Stimulated activated CD4-positive, alpha-beta T cell treated with anti-CD3 and anti-CD28 coated beads, Interleukin-12 subunit alpha, Interleukin-12 subunit beta, amount 100 ng/mL, for 4 hours (primary cell): ENCODE results near the gene CHERP.
"Not testable (repeated sequence)": the region's sequence is repeated elsewhere in the genome, so short reads cannot be mapped to it uniquely, and the experiment has no call there.

Experiments used
- DNase-seq: peaks from one replicate; pipeline ENCODE4 v3.0.0-alpha.2; 2020

Gene CHERP

DNA sequence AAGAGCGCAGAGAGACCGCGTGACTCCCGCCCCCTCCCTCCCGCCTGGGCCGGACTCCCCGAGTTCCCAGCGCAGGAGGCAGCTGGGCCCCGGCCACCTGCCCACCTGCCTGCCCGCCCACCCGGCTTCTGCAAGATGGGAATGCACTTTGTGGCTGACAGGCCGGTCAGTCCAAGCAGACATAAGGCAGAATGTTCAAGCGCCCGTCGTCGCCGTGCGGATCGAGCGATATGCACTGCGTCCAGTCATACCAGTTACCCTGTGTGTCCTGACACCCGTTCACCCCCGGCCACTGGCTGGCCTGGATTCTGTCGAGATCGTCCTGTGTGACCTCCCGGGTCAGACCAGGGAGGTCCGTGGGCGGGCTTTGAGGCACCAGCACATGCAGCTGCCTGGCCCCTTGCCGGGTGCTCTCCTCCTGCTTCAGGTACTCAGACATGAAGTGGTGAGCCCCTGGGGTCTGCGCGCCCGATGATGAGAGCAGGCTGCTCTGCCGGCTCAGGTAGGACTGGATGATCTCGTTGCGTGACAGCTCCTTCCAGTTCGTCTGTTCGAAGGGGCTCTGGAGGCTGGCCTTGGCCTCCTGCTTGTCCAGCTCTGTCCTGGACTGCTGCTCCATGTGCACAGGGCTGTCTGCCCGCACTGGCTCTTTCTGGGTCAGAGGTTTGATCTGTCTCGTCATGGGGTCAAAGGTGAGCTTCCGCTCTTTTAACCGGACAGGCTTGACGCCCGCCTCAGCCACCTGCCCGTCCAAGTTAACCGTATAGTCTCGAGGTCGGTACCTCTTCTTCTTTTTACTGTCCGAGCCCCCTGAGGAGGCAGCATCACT, 33.8 kb upstream of the CHERP start:
- no peak for DNase-seq

DNA sequence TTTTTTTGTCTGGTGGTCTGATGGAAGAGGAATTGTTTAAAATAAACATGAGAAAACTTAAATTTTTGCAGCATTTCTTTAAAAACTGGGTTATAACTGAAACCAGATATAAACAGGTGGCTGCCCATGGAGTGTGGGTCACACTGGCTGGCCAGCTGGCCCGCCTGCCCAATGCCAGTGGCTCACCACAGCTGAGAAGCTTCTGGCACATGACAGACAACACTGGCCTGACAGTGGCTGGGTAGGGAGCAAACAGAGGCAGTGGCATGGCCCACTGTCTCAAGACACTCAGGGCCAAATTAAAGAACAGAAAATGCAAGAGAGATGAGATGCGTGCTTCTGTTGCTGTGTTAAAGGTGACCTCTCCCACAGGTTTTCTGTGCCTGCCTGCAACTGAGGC, 33.0 kb upstream of the CHERP start:
- DNase-seq, result no peak

GRCh38 chr19:16573925-16574324, 31.7 kb upstream of the CHERP start:
- DNase-seq, result no peak

DNA sequence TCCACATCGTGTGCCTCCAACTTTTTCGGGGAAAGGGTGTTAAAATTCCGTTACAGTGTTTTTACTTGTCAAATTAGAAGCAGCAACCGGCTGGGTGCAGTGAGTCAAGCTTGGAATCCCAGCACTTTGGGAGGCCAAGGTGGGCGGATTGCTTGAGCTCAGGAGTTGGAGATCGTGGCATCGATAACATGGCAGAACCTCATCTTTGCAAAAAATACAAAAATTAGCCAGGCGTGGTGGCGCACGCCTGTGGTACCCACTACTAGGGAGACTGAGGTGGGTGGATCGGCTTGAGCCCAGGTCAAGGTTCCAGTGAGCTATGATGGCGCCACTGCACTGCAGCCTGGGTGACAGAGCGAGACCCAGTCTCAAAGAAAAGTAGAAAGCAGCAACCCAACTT, 31.1 kb upstream of the CHERP start:
- no peak for DNase-seq

GRCh38 chr19:16572332-16573211, 30.3 kb upstream of the CHERP start, which contains the start of gene SLC35E1:
Gene SLC35E1 (minus strand): TSS chr19:16572415. CDS start chr19:16572364, 51 bp downstream.
- peak; percentile 89 for DNase-seq

GRCh38 chr19:16571822-16572331, 29.6 kb upstream of the CHERP start:
- DNase-seq, result no peak

DNA sequence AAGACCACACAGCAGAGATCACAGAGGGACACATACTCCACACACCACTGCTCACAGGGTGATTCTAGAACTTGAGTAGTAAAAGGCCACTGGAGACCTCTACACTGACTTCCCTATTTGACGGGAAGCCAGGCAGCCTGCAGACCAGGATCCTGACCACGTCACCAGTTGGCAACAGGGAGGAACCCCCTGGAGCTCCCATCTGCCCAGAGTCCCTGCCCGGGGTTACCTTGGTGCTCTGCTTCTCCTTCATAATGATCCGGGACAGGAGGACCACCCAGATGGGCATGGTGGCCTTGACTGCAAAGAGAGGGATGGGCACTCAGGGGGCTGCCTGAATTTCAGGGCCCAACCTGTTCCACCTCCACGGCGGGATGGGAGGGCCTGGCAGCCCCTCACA, 29.0 kb upstream of the CHERP start:
- no peak for DNase-seq

GRCh38 chr19:16569609-16570320, 27.5 kb upstream of the CHERP start:
- no peak for DNase-seq

DNA sequence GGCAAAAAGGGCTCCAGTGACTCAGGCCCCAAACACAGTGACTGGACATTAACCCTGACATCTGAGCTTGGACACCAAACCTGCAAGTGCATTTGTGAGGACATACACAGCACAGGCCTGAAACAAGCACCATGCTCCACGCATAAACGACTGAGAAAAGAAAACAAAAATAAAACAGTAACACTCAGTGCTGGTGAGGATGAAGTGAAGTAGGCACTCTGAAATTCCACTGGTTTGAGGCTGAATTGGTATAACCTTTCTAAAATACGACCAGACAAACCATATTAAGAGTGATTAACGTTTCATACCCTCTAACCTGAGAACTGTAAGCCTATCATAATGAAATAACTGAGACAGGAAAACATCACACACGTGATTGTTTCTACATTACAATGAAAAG, 24.5 kb upstream of the CHERP start:
- no peak for DNase-seq

- peak; percentile 50 for DNase-seq
Observed at GRCh38 chr19:16566161-16566560, 23.9 kb upstream of the CHERP start.

GRCh38 chr19:16564842-16565241, 22.6 kb upstream of the CHERP start:
- no peak for DNase-seq

GRCh38 chr19:16562608-16563025, 20.4 kb upstream of the CHERP start:
- no peak for DNase-seq

- DNase-seq, result no peak
Observed at GRCh38 chr19:16561382-16561781, 19.1 kb upstream of the CHERP start.

GRCh38 chr19:16559780-16560276, 17.6 kb upstream of the CHERP start:
- no peak for DNase-seq

DNA sequence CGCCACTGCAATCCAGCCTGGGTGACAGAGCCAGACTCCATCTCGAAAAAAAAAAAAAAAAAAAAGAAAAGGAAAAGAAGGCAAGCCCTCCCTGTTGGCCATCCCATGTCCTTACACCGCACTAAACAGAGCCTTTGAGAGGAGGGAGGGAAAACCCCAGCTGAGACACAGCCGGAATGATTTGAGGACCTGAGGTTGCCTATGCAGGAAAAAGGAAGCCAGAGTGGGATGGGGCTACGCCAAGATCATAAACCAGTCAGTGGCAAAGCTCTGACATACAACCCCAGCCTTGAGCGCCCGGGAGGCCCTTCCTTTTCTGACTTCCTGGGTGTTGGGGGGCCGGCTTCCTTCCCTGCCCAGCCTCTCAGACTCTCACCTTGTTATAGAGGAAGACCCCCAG, 12.5 kb upstream of the CHERP start:
- no peak for DNase-seq

GRCh38 chr19:16551902-16552301, 9.7 kb upstream of the CHERP start:
- not testable (repeated sequence) for DNase-seq

DNA sequence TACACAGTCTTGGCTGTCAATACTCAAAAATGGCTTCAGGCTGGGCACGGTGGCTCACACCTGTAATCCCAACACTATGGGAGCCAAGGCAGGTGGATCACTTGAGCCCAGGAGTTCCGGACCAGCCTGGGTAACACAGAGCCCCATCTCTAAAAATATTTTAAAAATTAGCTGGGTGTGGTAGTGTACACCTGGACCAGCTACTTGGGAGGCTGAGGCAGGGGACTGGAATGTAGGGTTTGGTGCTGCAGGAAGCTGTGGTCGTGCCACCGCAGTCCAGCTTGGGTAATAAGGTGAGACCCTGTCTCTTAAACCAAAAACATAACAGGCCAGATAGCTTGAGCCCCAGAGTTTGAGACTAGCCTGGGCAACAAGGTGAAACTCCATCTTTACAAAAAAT, 6.7 kb upstream of the CHERP start:
- no peak for DNase-seq

GRCh38 chr19:16544473-16545231, 2.4 kb upstream of the CHERP start:
- no peak for DNase-seq

- DNase-seq, result not testable (repeated sequence)
Observed at GRCh38 chr19:16543734-16544133, 1.5 kb upstream of the CHERP start.

GRCh38 chr19:16542910-16543472, 754 bp upstream of the CHERP start:
- DNase-seq, result no peak

- no peak for DNase-seq
Observed at GRCh38 chr19:16541526-16542044, 652 bp downstream of the CHERP start.
